ENCODE data around the gene COX5A. TPM values are rescaled to one million over a fixed set of nuclear protein-coding genes. Genes with fewer than 3 reads are reported as not detected.

COX5A gene
- total and polyA plus RNA-seq, 2 donors (not counting 1 experiment from before 2014, with no cell fraction given) = 41.9 to 183 TPM

DNA sequence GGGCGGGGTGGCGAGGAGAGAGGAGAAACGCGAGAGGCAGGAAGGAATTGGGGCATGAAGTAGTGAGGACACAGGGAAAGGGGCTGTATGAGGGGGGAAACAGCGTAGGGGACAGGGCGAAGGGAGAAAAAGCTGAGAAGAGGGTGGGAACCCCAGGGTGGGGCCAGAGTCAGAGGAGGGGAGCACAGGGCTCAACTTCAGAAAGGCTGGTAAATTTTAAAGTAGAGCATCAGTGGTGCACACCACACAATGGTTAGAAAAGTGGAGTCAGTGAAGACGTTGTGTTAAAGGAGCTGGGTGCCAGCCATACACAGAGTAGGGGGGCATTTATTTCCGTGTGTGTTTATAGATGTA lies 21.7 kb upstream of the COX5A start:
- TF ChIP-seq EZH2 (IDR thresholded peaks at IDR 0.05; ENCODE audit: low read length, missing control alignments) (no peak), CTCF (conservative IDR thresholded peaks at IDR 0.05 in 1 of 2, IDR thresholded peaks at IDR 0.05 in 1 of 2; ENCODE audit: low read depth in 1 of 2, low read length in 2 of 2) (no peak)
- no peak for DNase-seq (ENCODE audit: low read depth in 2 of 2)
- Histone ChIP-seq H2AFZ (ENCODE audit: low read length) (no peak overlapping the region), H3K4me1 (ENCODE audit: control insufficient read depth, extremely low read depth, insufficient read depth, low read length) (no peaks in the 10 kb centered on the region), H3K27me3 (ENCODE audit: control insufficient read depth, insufficient read depth, low read length) (peaks cover 14% of the 10 kb centered on the region), H3K9me3 (ENCODE audit: control insufficient read depth, insufficient read depth, low read depth, low read length) (no peaks in the 10 kb centered on the region), H3K4me2 (ENCODE audit: extremely low read depth, insufficient read depth, low read length) (no peak overlapping the region), H4K20me1 (ENCODE audit: control insufficient read depth, extremely low read depth, insufficient read depth, low read length) (no peaks in the 10 kb centered on the region), H3K79me2 (ENCODE audit: control insufficient read depth, insufficient read depth, low read length) (no peaks in the 10 kb centered on the region), H3K4me3 (replicated peaks in 1 of 4; ENCODE audit: control extremely low read depth in 1 of 4, insufficient read depth in 1 of 4, low read depth in 3 of 4, low read length in 4 of 4) (no peak overlapping the region), H3K27ac (ENCODE audit: insufficient read depth, low read length) (no peak overlapping the region), H3K9ac (ENCODE audit: insufficient read depth, low read length) (no peak overlapping the region), H3K36me3 (ENCODE audit: control insufficient read depth, insufficient read depth, low read length) (no peaks in the 10 kb centered on the region)

- Histone ChIP-seq H3K9ac (ENCODE audit: insufficient read depth, low read length) (no peak overlapping the region), H4K20me1 (ENCODE audit: control insufficient read depth, extremely low read depth, insufficient read depth, low read length) (no peaks in the 10 kb centered on the region), H3K4me2 (ENCODE audit: extremely low read depth, insufficient read depth, low read length) (peak overlapping the region; percentile 59), H3K9me3 (ENCODE audit: control insufficient read depth, insufficient read depth, low read depth, low read length) (no peaks in the 10 kb centered on the region), H3K79me2 (ENCODE audit: control insufficient read depth, insufficient read depth, low read length) (no peaks in the 10 kb centered on the region), H3K4me1 (ENCODE audit: control insufficient read depth, extremely low read depth, insufficient read depth, low read length) (no peaks in the 10 kb centered on the region), H3K27ac (ENCODE audit: insufficient read depth, low read length) (no peak overlapping the region), H3K4me3 (replicated peaks in 1 of 4; ENCODE audit: control extremely low read depth in 1 of 4, insufficient read depth in 1 of 4, low read depth in 3 of 4, low read length in 4 of 4) (peak overlapping the region; percentile 16 to 58 (median 29)), H3K36me3 (ENCODE audit: control insufficient read depth, insufficient read depth, low read length) (no peaks in the 10 kb centered on the region), H2AFZ (ENCODE audit: low read length) (peak overlapping the region; percentile 40), H3K27me3 (ENCODE audit: control insufficient read depth, insufficient read depth, low read length) (peaks cover 14% of the 10 kb centered on the region)
- DNase-seq (ENCODE audit: low read depth in 2 of 2) = no peak
- peak; percentile 93 for TF ChIP-seq EZH2 (IDR thresholded peaks at IDR 0.05; ENCODE audit: low read length, missing control alignments)
- TF ChIP-seq CTCF (conservative IDR thresholded peaks at IDR 0.05 in 1 of 2, IDR thresholded peaks at IDR 0.05 in 1 of 2; ENCODE audit: low read depth in 1 of 2, low read length in 2 of 2) = no peak
These were observed 21.2 kb upstream of the COX5A start for GRCh38 chr15:74958908-74959585.

DNA sequence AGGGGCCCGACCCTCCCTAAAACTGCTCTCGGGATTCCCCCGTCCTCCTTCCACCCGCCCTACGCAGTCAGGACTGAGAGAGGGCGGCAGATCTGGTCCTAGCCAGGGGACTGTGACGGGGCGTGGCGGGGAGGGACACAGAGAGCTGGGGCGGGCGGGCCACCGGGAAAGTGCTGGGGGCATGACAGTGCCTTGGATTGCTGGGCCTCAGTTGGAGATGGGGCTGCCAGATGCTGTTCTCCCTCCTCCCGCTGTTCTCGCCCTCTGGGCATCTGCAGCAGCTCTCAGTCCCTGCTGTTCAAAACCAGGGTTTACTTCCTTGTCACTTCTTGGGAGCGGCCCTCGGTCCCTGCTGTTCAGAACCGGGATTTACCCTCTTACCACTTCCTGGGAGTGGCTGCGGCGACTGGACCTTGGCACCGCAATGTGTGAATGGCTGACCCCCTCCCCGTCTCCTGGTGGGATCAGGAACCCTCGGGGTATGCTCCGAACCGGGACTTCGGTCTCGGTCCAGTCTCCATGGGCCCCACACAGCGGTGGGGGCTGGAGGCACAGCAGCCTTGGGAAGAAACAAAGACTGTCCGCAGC lies 20.5 kb upstream of the COX5A start:
- peak overlapping the region; percentile 59 for H3K4me2 ChIP-seq (ENCODE audit: extremely low read depth, insufficient read depth, low read length)
- H3K27ac ChIP-seq (ENCODE audit: insufficient read depth, low read length) = no peak overlapping the region
- H4K20me1 ChIP-seq (ENCODE audit: control insufficient read depth, extremely low read depth, insufficient read depth, low read length) = no peaks in the 10 kb centered on the region
- H2AFZ ChIP-seq (ENCODE audit: low read length) = peak overlapping the region; percentile 40
- H3K79me2 ChIP-seq (ENCODE audit: control insufficient read depth, insufficient read depth, low read length) = no peaks in the 10 kb centered on the region
- H3K4me3 ChIP-seq (replicated peaks in 1 of 4; ENCODE audit: control extremely low read depth in 1 of 4, insufficient read depth in 1 of 4, low read depth in 3 of 4, low read length in 4 of 4) = peak overlapping the region; percentile 16 to 58 (median 29)
- H3K36me3 ChIP-seq (ENCODE audit: control insufficient read depth, insufficient read depth, low read length) = no peaks in the 10 kb centered on the region
- TF ChIP-seq EZH2 (IDR thresholded peaks at IDR 0.05; ENCODE audit: low read length, missing control alignments) = no peak
- TF ChIP-seq CTCF (conservative IDR thresholded peaks at IDR 0.05 in 1 of 2, IDR thresholded peaks at IDR 0.05 in 1 of 2; ENCODE audit: low read depth in 1 of 2, low read length in 2 of 2) = peak in 1 of 2 donors; percentile 22
- no peaks in the 10 kb centered on the region for H3K4me1 ChIP-seq (ENCODE audit: control insufficient read depth, extremely low read depth, insufficient read depth, low read length)
- H3K9me3 ChIP-seq (ENCODE audit: control insufficient read depth, insufficient read depth, low read depth, low read length) = no peaks in the 10 kb centered on the region
- no peak overlapping the region for H3K9ac ChIP-seq (ENCODE audit: insufficient read depth, low read length)
- DNase-seq (ENCODE audit: low read depth in 2 of 2) = no peak
- peaks cover 14% of the 10 kb centered on the region for H3K27me3 ChIP-seq (ENCODE audit: control insufficient read depth, insufficient read depth, low read length)

Data from fibroblast of lung (primary cell).